Gastroesophageal sphincter (tissue), 4 donors: ENCODE data around the gene NRROS. TPM values are rescaled to one million over a fixed set of nuclear protein-coding genes. Genes with fewer than 3 reads are reported as not detected.

Source experiments
- ATAC-seq: fragments of 150-250 bp; one replicate; pipeline ENCODE4 v1.9.1; 2016; ENCODE audit warnings: mild to moderate bottlenecking, moderate library complexity
- H3K27ac ChIP-seq, 4 donors: fragments of 200-600 bp; sonication (generic) in 3 of 4; 1 replicate in 3 of 4; 2 replicates in 1 of 4; pipeline ENCODE4 v1.5.1; 2016 to 2019
- H3K27me3 ChIP-seq: fragments of 200-600 bp; sonication (generic); one replicate; pipeline ENCODE4 v1.5.1; 2019
- H3K36me3 ChIP-seq, 2 donors: fragments of 200-600 bp; sonication (generic); one replicate each; pipeline ENCODE4 v1.5.1; 2019; ENCODE audit warnings: control low read depth in 1 of 2
- H3K4me1 ChIP-seq, 3 donors: fragments of 200-600 bp; sonication (generic); 1 replicate in 2 of 3; 2 replicates in 1 of 3; pipeline ENCODE4 v1.5.1; 2016 to 2019; ENCODE audit warnings: control low read depth in 2 of 3
- H3K4me3 ChIP-seq, 2 donors: fragments of 200-600 bp; sonication (generic); one replicate each; pipeline ENCODE4 v1.5.1; 2019; ENCODE audit warnings: mild to moderate bottlenecking in 1 of 2, moderate library complexity in 1 of 2
- H3K9me3 ChIP-seq, 3 donors: fragments of 200-600 bp; sonication (generic); one replicate each; pipeline ENCODE4 v1.5.1; 2017 to 2019; ENCODE audit warnings: control low read depth in 2 of 3
- CTCF ChIP-seq, 4 experiments: fragments of 200-600 bp in 2 of 4; fragments of 450-650 bp in 2 of 4; sonication (generic) in 1 of 4; IDR thresholded peaks; one replicate each; pipeline ENCODE4 v1.5.1; 2017 to 2019; ENCODE audit warnings: antibody characterized with exemption in 4 of 4, mild to moderate bottlenecking in 2 of 4, moderate library complexity in 2 of 4
- EP300 ChIP-seq: sonication (generic); formaldehyde crosslinking; IDR thresholded peaks from one replicate; pipeline ENCODE4 v1.6.1; 2017; ENCODE audit warnings: antibody characterized with exemption, mild to moderate bottlenecking
- POLR2A ChIP-seq, 2 donors: fragments of 450-650 bp; IDR thresholded peaks; one replicate each; pipeline ENCODE4 v1.6.1; 2017; ENCODE audit warnings: antibody characterized with exemption in 2 of 2, mild to moderate bottlenecking in 2 of 2, moderate library complexity in 1 of 2
- POLR2AphosphoS5 ChIP-seq: sonication (generic); formaldehyde crosslinking; IDR thresholded peaks from one replicate; pipeline ENCODE4 v1.6.1; 2017; ENCODE audit warnings: antibody characterized with exemption
- WGBS, 2 donors: methylation state at CpG; one replicate each; pipeline ENCODE4 v1.1.5; 2018; ENCODE audit warnings: low coverage in 1 of 2; 5-methylcytosine and 5-hydroxymethylcytosine counted together
- total RNA-seq, 4 donors: library from RNA; depleted of rRNA; stranded (reverse); fragments of >200 nt; gene quantifications; one replicate each; pipeline ENCODE4 v1.1.0, GENCODE V29; 2016

The NRROS gene
- total RNA-seq, 4 donors from 2014 or later, result 6.6 to 14.2 (median 8.4) TPM

GRCh38 chr3:196645897-196646665 lies 6.6 kb downstream of the NRROS start:
- no peaks in the 10 kb centered on the region for H3K9me3 ChIP-seq
- ATAC-seq, result no peak
- no peak overlapping the region for H3K4me3 ChIP-seq
- TF ChIP-seq EP300, result no peak
- peaks cover 0 to 18% (median 5%) of the 10 kb centered on the region in 3 donors for H3K4me1 ChIP-seq
- 71 to 75% methylated on average over 2 to 5 of the region's 21 CpGs for WGBS, 2 donors
- H3K27ac ChIP-seq, result peak overlapping the region in 1 of 4 donors; percentile 35
- H3K27me3 ChIP-seq, result no peaks in the 10 kb centered on the region
- H3K36me3 ChIP-seq, result peaks cover 0 to 6% of the 10 kb centered on the region in 2 donors

- Histone ChIP-seq H3K27me3 (no peaks in the 10 kb centered on the region), H3K4me1 (peaks cover 0 to 18% (median 10%) of the 10 kb centered on the region in 3 donors), H3K4me3 (no peak overlapping the region), H3K27ac (peak overlapping the region in 1 of 4 donors; percentile 35), H3K36me3 (peaks cover 0 to 6% of the 10 kb centered on the region in 2 donors), H3K9me3 (no peaks in the 10 kb centered on the region)
- TF ChIP-seq POLR2AphosphoS5, result no peak
- no peak for TF ChIP-seq POLR2A (IDR thresholded peaks at IDR 0.05)
- no peak for TF ChIP-seq CTCF (IDR thresholded peaks at IDR 0.05)
- TF ChIP-seq EP300, result no peak
- WGBS, 2 donors, result 80 to 87% methylated on average over 3 to 13 of the region's 17 CpGs
- no peak for ATAC-seq
Observed at GRCh38 chr3:196646666-196647216, 7.2 kb downstream of the NRROS start.

GRCh38 chr3:196650740-196651311 lies 11.3 kb downstream of the NRROS start:
- no peaks in the 10 kb centered on the region for H3K27me3 ChIP-seq
- TF ChIP-seq POLR2A (IDR thresholded peaks at IDR 0.05), result no peak
- TF ChIP-seq POLR2AphosphoS5, result peak; percentile 68
- peaks cover 0 to 24% of the 10 kb centered on the region in 2 donors for H3K36me3 ChIP-seq
- H3K9me3 ChIP-seq, result no peaks in the 10 kb centered on the region
- H3K27ac ChIP-seq, result peak overlapping the region in 3 of 4 donors; percentile 52 to 77 (median 57)
- peaks cover 0 to 35% (median 10%) of the 10 kb centered on the region in 3 donors for H3K4me1 ChIP-seq
- peak; percentile 95 for ATAC-seq
- 0 to 10% methylated on average over 1 to 4 of the region's 6 CpGs for WGBS, 2 donors
- no peak overlapping the region for H3K4me3 ChIP-seq

GRCh38 chr3:196651819-196652218 lies 12.3 kb downstream of the NRROS start:
- Histone ChIP-seq H3K27ac (peak overlapping the region in 3 of 4 donors; percentile 52 to 77 (median 57)), H3K4me1 (peaks cover 0 to 35% (median 10%) of the 10 kb centered on the region in 3 donors), H3K9me3 (no peaks in the 10 kb centered on the region), H3K4me3 (no peak overlapping the region), H3K27me3 (no peaks in the 10 kb centered on the region), H3K36me3 (peaks cover 0 to 34% of the 10 kb centered on the region in 2 donors)
- TF ChIP-seq POLR2AphosphoS5, result no peak
- no peak for ATAC-seq
- WGBS, 2 donors, result 71 to 100% methylated on average over 1 to 3 of the region's 3 CpGs

GRCh38 chr3:196652961-196653795 lies 13.7 kb downstream of the NRROS start:
- Histone ChIP-seq H3K27ac (no peak overlapping the region), H3K9me3 (no peaks in the 10 kb centered on the region), H3K4me1 (peaks cover 0 to 35% (median 10%) of the 10 kb centered on the region in 3 donors), H3K4me3 (no peak overlapping the region), H3K36me3 (peaks cover 0 to 47% of the 10 kb centered on the region in 2 donors), H3K27me3 (no peaks in the 10 kb centered on the region)
- no peak for ATAC-seq
- TF ChIP-seq CTCF (IDR thresholded peaks at IDR 0.05) (no peak), POLR2A (IDR thresholded peaks at IDR 0.05) (no peak), EP300 (no peak), POLR2AphosphoS5 (no peak)
- 75 to 93% methylated on average over 5 to 8 of the region's 15 CpGs for WGBS, 2 donors
